22Rv1 (cell line): ENCODE measurements around the gene KCNQ1.

Source experiments
- H3K27ac ChIP-seq: fragments of 450-650 bp; 2 replicates; pipeline ENCODE4 v1.5.1; 2017
- ZFX ChIP-seq: fragments of 450-650 bp; IDR thresholded peaks from 2 replicates; pipeline ENCODE4 v1.6.1; 2017; ENCODE audit warnings: antibody characterized with exemption, borderline replicate concordance
- TF ChIP-seq, protein P1 (sequence below): fragments of 450-650 bp; IDR thresholded peaks from 2 replicates; pipeline ENCODE4 v1.5.1; 2017; ENCODE audit warnings: mild to moderate bottlenecking

Gene KCNQ1

GRCh38 chr11:2820976-2821375 is 376.2 kb downstream of the KCNQ1 start:
- TF ChIP-seq ZFX: no peak
- TF ChIP-seq, protein P1, sequence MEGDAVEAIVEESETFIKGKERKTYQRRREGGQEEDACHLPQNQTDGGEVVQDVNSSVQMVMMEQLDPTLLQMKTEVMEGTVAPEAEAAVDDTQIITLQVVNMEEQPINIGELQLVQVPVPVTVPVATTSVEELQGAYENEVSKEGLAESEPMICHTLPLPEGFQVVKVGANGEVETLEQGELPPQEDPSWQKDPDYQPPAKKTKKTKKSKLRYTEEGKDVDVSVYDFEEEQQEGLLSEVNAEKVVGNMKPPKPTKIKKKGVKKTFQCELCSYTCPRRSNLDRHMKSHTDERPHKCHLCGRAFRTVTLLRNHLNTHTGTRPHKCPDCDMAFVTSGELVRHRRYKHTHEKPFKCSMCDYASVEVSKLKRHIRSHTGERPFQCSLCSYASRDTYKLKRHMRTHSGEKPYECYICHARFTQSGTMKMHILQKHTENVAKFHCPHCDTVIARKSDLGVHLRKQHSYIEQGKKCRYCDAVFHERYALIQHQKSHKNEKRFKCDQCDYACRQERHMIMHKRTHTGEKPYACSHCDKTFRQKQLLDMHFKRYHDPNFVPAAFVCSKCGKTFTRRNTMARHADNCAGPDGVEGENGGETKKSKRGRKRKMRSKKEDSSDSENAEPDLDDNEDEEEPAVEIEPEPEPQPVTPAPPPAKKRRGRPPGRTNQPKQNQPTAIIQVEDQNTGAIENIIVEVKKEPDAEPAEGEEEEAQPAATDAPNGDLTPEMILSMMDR: no peak
- no peak overlapping the region for H3K27ac ChIP-seq

- TF ChIP-seq, protein P1: no peak
- no peak for TF ChIP-seq ZFX
- H3K27ac ChIP-seq: no peak overlapping the region
These were observed 377.1 kb downstream of the KCNQ1 start for GRCh38 chr11:2821891-2822290.

GRCh38 chr11:2824851-2825250 is 380.0 kb downstream of the KCNQ1 start:
- no peak overlapping the region for H3K27ac ChIP-seq

GRCh38 chr11:2825261-2825888 is 380.6 kb downstream of the KCNQ1 start:
- TF ChIP-seq, protein P1: no peak
- TF ChIP-seq ZFX: no peak
- H3K27ac ChIP-seq: no peak overlapping the region

More at GRCh38 chr11:2824851-2825250, 380.0 kb downstream of the KCNQ1 start:
- TF ChIP-seq ZFX: no peak
- TF ChIP-seq, protein P1: no peak

DNA sequence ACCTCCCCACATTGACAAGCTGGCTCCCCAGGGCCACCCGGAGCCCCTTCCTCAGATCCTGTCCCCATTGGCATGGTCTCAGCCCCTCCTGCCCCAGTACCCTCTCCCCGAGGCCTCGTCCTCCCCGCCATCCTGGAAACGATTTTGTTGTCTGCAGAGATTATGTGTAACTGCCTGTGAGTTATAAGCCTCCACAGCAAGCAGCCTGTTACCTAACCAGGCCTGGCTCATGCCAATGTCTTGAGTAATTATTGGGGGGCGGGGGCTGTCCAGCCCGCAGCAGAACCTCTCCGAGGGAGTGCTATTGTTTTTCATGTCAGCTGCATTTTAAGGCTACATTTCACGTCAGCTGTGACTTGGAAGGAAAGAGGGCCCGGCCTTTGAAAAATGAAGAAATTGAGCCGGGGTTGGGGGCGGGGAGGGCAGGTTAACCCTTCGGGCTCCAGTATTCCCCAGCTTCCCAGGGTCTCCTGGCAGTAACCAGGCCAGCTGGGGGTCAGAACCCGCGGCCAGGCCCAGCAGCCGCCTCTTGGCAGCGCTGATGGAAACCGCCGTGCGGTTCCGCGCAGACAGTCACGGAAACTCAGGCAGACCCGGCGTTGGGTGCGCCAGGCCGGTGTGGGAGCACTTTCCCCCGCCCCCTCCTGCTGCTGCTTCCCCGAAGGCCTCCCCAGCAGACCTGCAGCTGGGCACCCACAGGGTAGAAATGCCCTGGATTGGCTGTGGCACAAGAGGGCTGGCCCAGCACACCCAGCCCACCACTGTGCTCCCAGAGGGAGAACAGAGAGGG is 381.3 kb downstream of the KCNQ1 start:
- H3K27ac ChIP-seq: no peak overlapping the region
- TF ChIP-seq ZFX: no peak
- TF ChIP-seq, protein P1: no peak

GRCh38 chr11:2826679-2827056 is 381.9 kb downstream of the KCNQ1 start:
- no peak for TF ChIP-seq ZFX
- TF ChIP-seq, protein P1: no peak
- no peak overlapping the region for H3K27ac ChIP-seq

GRCh38 chr11:2827256-2827655 is 382.4 kb downstream of the KCNQ1 start:
- TF ChIP-seq, protein P1: no peak
- no peak for TF ChIP-seq ZFX
- no peak overlapping the region for H3K27ac ChIP-seq
